ENCODE data around the gene TIMP3. TPM values are rescaled to one million over a fixed set of nuclear protein-coding genes. Genes with fewer than 3 reads are reported as not detected.

Gene TIMP3
- total and polyA plus RNA-seq, 3 donors from 2014 or later: 200 to 214 (median 201) TPM

- WGBS, 2 donors: 86 to 93% methylated on average over 1 of the region's 1 CpG
- intact Hi-C loops (cut with DNase I; ENCODE audit: low total_unique reads): no loop called here
- H3K27ac ChIP-seq: no peak overlapping the region
Observed at GRCh38 chr22:32781695-32782094, 19.8 kb upstream of the TIMP3 start.

GRCh38 chr22:32785321-32786026, 16.0 kb upstream of the TIMP3 start:
- H3K4me1 ChIP-seq: no peaks in the 10 kb centered on the region
- no peak for DNase-seq
- 83 to 89% methylated on average over 5 of the region's 5 CpGs for WGBS, 2 donors

More at GRCh38 chr22:32781695-32782094, 19.8 kb upstream of the TIMP3 start:
- no peaks in the 10 kb centered on the region for H3K36me3 ChIP-seq (ENCODE audit: low read depth, missing control alignments)
- no peaks in the 10 kb centered on the region for H3K9me3 ChIP-seq
- no peaks in the 10 kb centered on the region for H3K4me1 ChIP-seq
- no peaks in the 10 kb centered on the region for H3K27me3 ChIP-seq
- no peak for TF ChIP-seq POLR2A (IDR thresholded peaks at IDR 0.05)
- no peak for TF ChIP-seq CTCF (IDR thresholded peaks at IDR 0.05)
- no peak for DNase-seq
- no peak overlapping the region for H3K4me3 ChIP-seq

GRCh38 chr22:32786027-32786418, 15.5 kb upstream of the TIMP3 start:
- no peak overlapping the region for H3K4me3 ChIP-seq
- no peaks in the 10 kb centered on the region for H3K27me3 ChIP-seq
- intact Hi-C loops (cut with DNase I; ENCODE audit: low total_unique reads): no loop called here
- H3K4me1 ChIP-seq: no peaks in the 10 kb centered on the region
- no peak overlapping the region for H3K27ac ChIP-seq
- no peaks in the 10 kb centered on the region for H3K9me3 ChIP-seq
- no peaks in the 10 kb centered on the region for H3K36me3 ChIP-seq (ENCODE audit: low read depth, missing control alignments)
- no peak for DNase-seq
- 82 to 89% methylated on average over 2 of the region's 2 CpGs for WGBS, 2 donors
- TF ChIP-seq POLR2A (IDR thresholded peaks at IDR 0.05) (no peak), CTCF (IDR thresholded peaks at IDR 0.05) (no peak)

More at GRCh38 chr22:32785321-32786026, 16.0 kb upstream of the TIMP3 start:
- Histone ChIP-seq H3K36me3 (ENCODE audit: low read depth, missing control alignments) (no peaks in the 10 kb centered on the region), H3K27me3 (no peaks in the 10 kb centered on the region), H3K27ac (no peak overlapping the region), H3K9me3 (no peaks in the 10 kb centered on the region), H3K4me3 (no peak overlapping the region)
- intact Hi-C loops (cut with DNase I; ENCODE audit: low total_unique reads): no loop called here
- TF ChIP-seq CTCF (IDR thresholded peaks at IDR 0.05) (no peak), POLR2A (IDR thresholded peaks at IDR 0.05) (no peak)

- Histone ChIP-seq H3K27me3 (no peaks in the 10 kb centered on the region), H3K9me3 (no peaks in the 10 kb centered on the region), H3K36me3 (ENCODE audit: low read depth, missing control alignments) (no peaks in the 10 kb centered on the region), H3K27ac (no peak overlapping the region), H3K4me1 (no peaks in the 10 kb centered on the region), H3K4me3 (no peak overlapping the region)
- WGBS, 2 donors: 66 to 67% methylated on average over 6 of the region's 6 CpGs
- no peak for DNase-seq
- intact Hi-C loops (cut with DNase I; ENCODE audit: low total_unique reads): no loop called here
- TF ChIP-seq POLR2A (IDR thresholded peaks at IDR 0.05) (no peak), CTCF (IDR thresholded peaks at IDR 0.05) (no peak)
Observed at GRCh38 chr22:32788904-32789624, 12.4 kb upstream of the TIMP3 start.
